ENCODE data around the gene HTRA1. TPM values are rescaled to one million over a fixed set of nuclear protein-coding genes. Genes with fewer than 3 reads are reported as not detected.

Gene HTRA1
- total and polyA plus RNA-seq, 4 donors = 261 to 465 (median 355) TPM

DNA sequence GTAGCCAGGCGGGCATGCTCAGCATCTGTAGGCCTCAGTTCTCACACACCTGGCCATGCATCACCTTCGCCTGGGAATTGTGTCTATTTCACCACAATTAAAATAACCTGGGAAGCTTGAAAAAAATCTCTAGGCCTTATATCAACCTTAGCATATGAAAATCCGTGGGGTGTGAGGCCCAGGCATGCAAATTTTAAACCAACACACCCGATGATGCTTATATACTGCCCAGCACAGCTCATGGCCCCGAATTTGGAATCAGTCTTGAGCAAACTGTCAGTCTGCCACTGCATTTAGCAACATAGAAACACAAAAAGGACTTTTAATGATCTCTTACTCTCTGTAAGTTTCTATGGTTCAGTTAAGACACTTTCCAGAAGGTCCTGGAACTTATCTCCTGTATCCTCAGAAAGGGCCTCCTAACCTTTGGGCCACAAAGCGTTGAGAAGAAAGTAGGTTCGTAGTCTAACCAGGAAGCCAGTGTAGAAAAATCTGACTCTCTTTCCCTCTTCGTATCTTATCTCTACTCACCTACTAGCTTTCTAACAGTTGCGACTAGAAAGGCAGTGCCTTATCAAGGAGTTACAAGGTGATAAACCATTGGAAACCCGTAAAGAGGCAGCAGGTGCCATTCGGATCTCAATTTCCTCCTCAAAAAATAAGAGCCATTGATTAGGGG lies 87.2 kb downstream of the HTRA1 start:
- Histone ChIP-seq H3K27ac (ENCODE audit: low read depth in 1 of 2, low read length in 2 of 2) (no peak overlapping the region), H3K27me3 (ENCODE audit: control insufficient read depth in 1 of 2, insufficient read depth in 2 of 2, low read length in 1 of 2) (no peaks in the 10 kb centered on the region), H3K36me3 (ENCODE audit: control insufficient read depth in 1 of 2, insufficient read depth in 2 of 2, low read length in 1 of 2) (no peaks in the 10 kb centered on the region), H3K4me1 (ENCODE audit: control insufficient read depth in 1 of 2, insufficient read depth in 2 of 2, low read length in 2 of 2) (no peaks in the 10 kb centered on the region), H3K4me3 (ENCODE audit: low read length in 2 of 2) (no peak overlapping the region), H3K9me3 (ENCODE audit: control insufficient read depth, low read length) (no peaks in the 10 kb centered on the region)
- ATAC-seq (ENCODE audit: low FRiP score) (no peak), DNase-seq (no peak)
- intact Hi-C loops (cut with DNase I) = no loop called here
- WGBS, 2 donors = 90% methylated on average over 11 of the region's 11 CpGs

DNA sequence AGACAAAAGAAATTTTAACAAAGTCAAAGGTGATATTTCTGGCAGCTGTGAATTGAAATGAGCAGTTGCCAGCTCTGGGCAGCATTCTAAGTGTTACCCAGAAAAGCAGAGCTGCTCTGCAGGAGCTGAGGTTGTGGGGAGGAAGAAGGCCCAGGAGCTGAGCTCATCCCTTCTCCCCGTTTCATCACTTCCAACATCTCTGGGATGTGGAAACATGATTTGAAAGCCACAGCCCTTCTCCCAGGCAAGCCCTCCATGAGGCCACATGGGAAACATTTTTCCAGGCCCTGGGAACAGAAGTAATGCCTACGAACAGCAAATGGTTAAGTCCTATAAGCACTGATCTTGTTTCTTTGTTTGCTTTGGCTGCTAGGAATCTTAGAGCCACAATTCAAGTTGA lies 88.3 kb downstream of the HTRA1 start:
- H3K9me3 ChIP-seq (ENCODE audit: control insufficient read depth, low read length) = no peaks in the 10 kb centered on the region
- no peak for DNase-seq
- H3K4me3 ChIP-seq (ENCODE audit: low read length in 2 of 2) = no peak overlapping the region
- H3K27ac ChIP-seq (ENCODE audit: low read depth in 1 of 2, low read length in 2 of 2) = no peak overlapping the region
- no peak for ATAC-seq (ENCODE audit: low FRiP score)
- no peaks in the 10 kb centered on the region for H3K4me1 ChIP-seq (ENCODE audit: control insufficient read depth in 1 of 2, insufficient read depth in 2 of 2, low read length in 2 of 2)
- 81 to 93% methylated on average over 2 of the region's 2 CpGs for WGBS, 2 donors
- no peaks in the 10 kb centered on the region for H3K27me3 ChIP-seq (ENCODE audit: control insufficient read depth in 1 of 2, insufficient read depth in 2 of 2, low read length in 1 of 2)
- H3K36me3 ChIP-seq (ENCODE audit: control insufficient read depth in 1 of 2, insufficient read depth in 2 of 2, low read length in 1 of 2) = no peaks in the 10 kb centered on the region
- intact Hi-C loops (cut with DNase I) = no loop called here

DNA sequence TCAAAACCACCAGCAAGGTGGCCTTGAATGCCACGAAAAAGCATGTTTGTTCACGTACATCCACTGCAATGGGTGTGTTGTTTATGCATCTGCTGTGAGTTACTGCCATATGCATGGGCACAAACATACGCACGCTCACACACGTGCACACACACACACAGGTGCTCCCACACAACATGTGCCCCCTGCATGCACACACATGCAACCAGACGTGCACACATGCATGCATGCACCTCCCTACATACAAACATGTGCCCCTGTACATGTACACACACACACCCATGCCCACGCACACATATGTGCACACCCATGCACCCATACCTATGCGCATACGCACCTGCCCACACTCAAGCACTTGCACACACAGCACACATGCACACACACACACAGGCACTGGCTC lies 89.1 kb downstream of the HTRA1 start:
- intact Hi-C loops (cut with DNase I) = no loop called here
- DNase-seq = no peak

DNA sequence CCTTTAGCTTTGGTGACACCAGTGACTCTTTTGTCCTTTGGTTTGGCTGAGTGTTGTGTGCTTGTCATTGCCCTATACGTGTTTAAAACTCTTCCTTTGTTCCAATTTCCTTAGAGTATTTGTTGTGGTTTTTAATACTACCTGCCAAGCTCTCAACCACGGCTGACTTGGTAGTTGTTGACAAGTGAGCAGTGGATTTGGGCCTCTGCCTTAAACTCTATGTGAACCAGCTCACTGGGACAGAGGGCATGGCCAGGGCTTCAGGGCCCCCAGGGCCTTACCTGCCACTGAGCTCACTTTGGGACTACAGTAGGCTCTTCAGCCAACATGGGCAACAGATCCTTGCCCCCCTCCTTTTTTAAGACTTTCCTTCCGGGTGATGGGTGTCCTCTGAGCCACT lies 89.6 kb downstream of the HTRA1 start:
- no peaks in the 10 kb centered on the region for H3K36me3 ChIP-seq (ENCODE audit: control insufficient read depth in 1 of 2, insufficient read depth in 2 of 2, low read length in 1 of 2)
- intact Hi-C loops (cut with DNase I) = no loop called here
- DNase-seq = no peak
- no peaks in the 10 kb centered on the region for H3K27me3 ChIP-seq (ENCODE audit: control insufficient read depth in 1 of 2, insufficient read depth in 2 of 2, low read length in 1 of 2)
- no peak overlapping the region for H3K4me3 ChIP-seq (ENCODE audit: low read length in 2 of 2)
- H3K27ac ChIP-seq (ENCODE audit: low read depth in 1 of 2, low read length in 2 of 2) = no peak overlapping the region
- H3K4me1 ChIP-seq (ENCODE audit: control insufficient read depth in 1 of 2, insufficient read depth in 2 of 2, low read length in 2 of 2) = no peaks in the 10 kb centered on the region
- no peak for ATAC-seq (ENCODE audit: low FRiP score)
- H3K9me3 ChIP-seq (ENCODE audit: control insufficient read depth, low read length) = no peaks in the 10 kb centered on the region
- WGBS, 2 donors = 50 to 52% methylated on average over 3 of the region's 3 CpGs

More for the DNA sequence above, 89.1 kb downstream of the HTRA1 start:
- no peaks in the 10 kb centered on the region for H3K27me3 ChIP-seq (ENCODE audit: control insufficient read depth in 1 of 2, insufficient read depth in 2 of 2, low read length in 1 of 2)
- no peak overlapping the region for H3K4me3 ChIP-seq (ENCODE audit: low read length in 2 of 2)
- no peaks in the 10 kb centered on the region for H3K36me3 ChIP-seq (ENCODE audit: control insufficient read depth in 1 of 2, insufficient read depth in 2 of 2, low read length in 1 of 2)
- no peaks in the 10 kb centered on the region for H3K4me1 ChIP-seq (ENCODE audit: control insufficient read depth in 1 of 2, insufficient read depth in 2 of 2, low read length in 2 of 2)
- no peaks in the 10 kb centered on the region for H3K9me3 ChIP-seq (ENCODE audit: control insufficient read depth, low read length)
- 96 to 98% methylated on average over 9 of the region's 9 CpGs for WGBS, 2 donors
- H3K27ac ChIP-seq (ENCODE audit: low read depth in 1 of 2, low read length in 2 of 2) = no peak overlapping the region
- ATAC-seq (ENCODE audit: low FRiP score) = no peak

DNA sequence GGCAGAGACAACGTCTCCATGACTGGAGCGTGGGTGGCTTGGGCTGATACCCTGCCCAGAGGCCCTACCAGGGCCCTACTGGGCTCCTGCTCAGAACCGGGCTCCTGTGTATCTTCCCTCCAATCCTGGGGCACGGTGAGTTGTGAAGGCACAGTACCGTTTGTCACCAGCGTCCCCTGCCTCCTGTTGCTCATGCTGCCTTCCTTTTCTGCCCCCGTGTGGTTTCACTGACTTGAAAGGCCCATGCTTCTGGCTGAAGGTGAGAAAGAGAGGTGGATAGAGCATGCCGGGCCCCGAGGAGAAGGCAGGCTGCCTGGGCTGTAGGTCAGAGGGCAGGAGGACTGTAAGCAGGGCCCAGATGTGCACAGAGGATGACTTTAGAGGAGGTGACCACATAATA lies 90.1 kb downstream of the HTRA1 start:
- intact Hi-C loops (cut with DNase I) = no loop called here
- no peaks in the 10 kb centered on the region for H3K9me3 ChIP-seq (ENCODE audit: control insufficient read depth, low read length)
- H3K27me3 ChIP-seq (ENCODE audit: control insufficient read depth in 1 of 2, insufficient read depth in 2 of 2, low read length in 1 of 2) = no peaks in the 10 kb centered on the region
- DNase-seq (no peak), ATAC-seq (ENCODE audit: low FRiP score) (no peak)
- H3K4me1 ChIP-seq (ENCODE audit: control insufficient read depth in 1 of 2, insufficient read depth in 2 of 2, low read length in 2 of 2) = no peaks in the 10 kb centered on the region
- no peak overlapping the region for H3K4me3 ChIP-seq (ENCODE audit: low read length in 2 of 2)
- no peak overlapping the region for H3K27ac ChIP-seq (ENCODE audit: low read depth in 1 of 2, low read length in 2 of 2)
- no peaks in the 10 kb centered on the region for H3K36me3 ChIP-seq (ENCODE audit: control insufficient read depth in 1 of 2, insufficient read depth in 2 of 2, low read length in 1 of 2)
- WGBS, 2 donors = 71 to 72% methylated on average over 9 of the region's 9 CpGs

DNA sequence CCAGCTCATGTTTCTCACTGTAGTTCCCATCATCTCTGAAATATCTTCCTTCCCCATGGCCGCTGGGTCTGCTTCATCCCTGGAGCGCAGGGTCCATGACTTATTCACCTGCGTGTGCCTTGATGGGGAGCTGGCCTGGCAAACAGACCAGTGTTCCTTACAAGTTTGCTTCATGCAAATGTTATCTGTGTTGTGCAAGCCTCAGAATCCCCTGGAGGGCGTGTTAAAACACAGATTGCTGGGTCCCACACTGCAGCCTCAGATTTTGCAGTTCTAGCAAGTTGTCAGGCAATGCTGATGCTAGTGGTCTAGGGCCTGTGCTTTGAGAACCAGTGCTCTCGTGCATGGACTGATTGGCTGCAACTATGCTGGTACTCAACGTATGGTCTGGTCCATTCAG lies 92.0 kb downstream of the HTRA1 start:
- H3K4me3 ChIP-seq (ENCODE audit: low read length in 2 of 2) = no peak overlapping the region
- H3K36me3 ChIP-seq (ENCODE audit: control insufficient read depth in 1 of 2, insufficient read depth in 2 of 2, low read length in 1 of 2) = no peaks in the 10 kb centered on the region
- no peaks in the 10 kb centered on the region for H3K9me3 ChIP-seq (ENCODE audit: control insufficient read depth, low read length)
- no peak overlapping the region for H3K27ac ChIP-seq (ENCODE audit: low read depth in 1 of 2, low read length in 2 of 2)
- no peaks in the 10 kb centered on the region for H3K4me1 ChIP-seq (ENCODE audit: control insufficient read depth in 1 of 2, insufficient read depth in 2 of 2, low read length in 2 of 2)
- intact Hi-C loops (cut with DNase I) = no loop called here
- WGBS, 2 donors = 94% methylated on average over 6 of the region's 6 CpGs
- DNase-seq (no peak), ATAC-seq (ENCODE audit: low FRiP score) (no peak)
- H3K27me3 ChIP-seq (ENCODE audit: control insufficient read depth in 1 of 2, insufficient read depth in 2 of 2, low read length in 1 of 2) = no peaks in the 10 kb centered on the region

DNA sequence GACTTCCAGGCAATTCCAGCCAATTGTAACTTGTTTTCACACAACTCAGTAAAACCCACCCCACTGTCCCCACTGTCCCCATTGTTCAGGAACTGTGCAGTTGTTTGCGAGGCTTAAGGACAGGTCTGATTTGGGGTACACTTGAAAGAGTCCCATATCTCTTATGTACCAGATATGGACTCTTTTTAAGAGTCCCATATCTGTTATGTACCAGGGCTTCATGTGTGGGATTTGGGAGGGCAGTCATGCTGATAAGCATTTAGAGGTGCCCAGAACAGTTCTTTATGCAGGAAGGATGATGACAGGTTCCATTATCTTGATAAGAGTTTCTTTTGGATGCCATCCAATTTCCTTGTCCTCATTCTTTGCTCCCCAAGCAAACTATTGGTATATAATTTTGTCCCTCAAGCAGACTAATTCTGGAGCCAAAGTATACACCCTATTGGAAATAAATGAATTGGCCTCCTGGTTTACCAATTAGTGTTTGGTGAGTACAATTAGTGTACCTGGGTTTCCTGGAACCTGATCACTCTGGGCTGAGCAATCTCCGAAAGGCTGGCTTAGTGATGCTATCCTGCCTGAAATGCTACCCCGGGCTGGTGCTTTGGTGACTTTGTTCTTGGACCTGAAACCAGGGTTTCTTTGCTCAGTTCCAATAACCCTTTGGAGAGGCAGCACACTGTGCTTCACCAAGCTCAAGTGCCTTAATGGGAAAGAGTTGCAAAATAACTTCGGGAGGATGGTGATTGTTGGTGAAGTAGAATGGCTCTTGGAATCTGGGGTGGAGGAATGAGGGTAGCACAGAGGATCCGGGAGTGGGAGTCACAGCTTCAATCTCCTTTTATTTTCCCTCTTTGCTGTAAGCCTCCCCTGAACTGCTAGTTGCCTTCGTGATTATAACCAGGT lies 93.0 kb downstream of the HTRA1 start:
- 86 to 88% methylated on average over 6 of the region's 6 CpGs for WGBS, 2 donors
- H3K27me3 ChIP-seq (ENCODE audit: control insufficient read depth in 1 of 2, insufficient read depth in 2 of 2, low read length in 1 of 2) = no peaks in the 10 kb centered on the region
- intact Hi-C loops (cut with DNase I) = no loop called here
- no peaks in the 10 kb centered on the region for H3K9me3 ChIP-seq (ENCODE audit: control insufficient read depth, low read length)
- no peaks in the 10 kb centered on the region for H3K36me3 ChIP-seq (ENCODE audit: control insufficient read depth in 1 of 2, insufficient read depth in 2 of 2, low read length in 1 of 2)
- no peaks in the 10 kb centered on the region for H3K4me1 ChIP-seq (ENCODE audit: control insufficient read depth in 1 of 2, insufficient read depth in 2 of 2, low read length in 2 of 2)
- no peak overlapping the region for H3K27ac ChIP-seq (ENCODE audit: low read depth in 1 of 2, low read length in 2 of 2)
- DNase-seq (no peak), ATAC-seq (ENCODE audit: low FRiP score) (no peak)
- no peak overlapping the region for H3K4me3 ChIP-seq (ENCODE audit: low read length in 2 of 2)

DNA sequence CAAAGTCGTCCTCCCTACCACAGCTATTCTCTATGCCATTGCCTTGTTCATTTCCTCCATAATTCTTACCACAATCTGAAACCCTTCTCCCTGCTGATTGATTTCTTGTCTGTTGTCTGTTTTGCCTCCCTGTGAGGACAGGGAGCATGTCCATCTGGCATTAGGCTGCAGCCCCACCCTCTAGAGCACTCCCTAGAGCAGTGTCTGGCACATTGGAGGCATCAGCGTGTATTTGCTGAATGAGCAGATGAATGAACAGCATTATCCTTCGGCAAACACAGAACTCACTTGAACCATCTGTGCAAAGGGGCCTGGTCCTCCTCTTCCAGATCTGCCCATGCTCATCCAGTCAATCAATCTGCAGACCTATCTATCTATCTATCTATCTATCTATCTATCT lies 94.1 kb downstream of the HTRA1 start:
- no peaks in the 10 kb centered on the region for H3K36me3 ChIP-seq (ENCODE audit: control insufficient read depth in 1 of 2, insufficient read depth in 2 of 2, low read length in 1 of 2)
- 99 to 100% methylated on average over 3 of the region's 3 CpGs for WGBS, 2 donors
- H3K27ac ChIP-seq (ENCODE audit: low read depth in 1 of 2, low read length in 2 of 2) = no peak overlapping the region
- no peak overlapping the region for H3K4me3 ChIP-seq (ENCODE audit: low read length in 2 of 2)
- intact Hi-C loops (cut with DNase I) = no loop called here
- ATAC-seq (ENCODE audit: low FRiP score) (no peak), DNase-seq (no peak)
- no peaks in the 10 kb centered on the region for H3K9me3 ChIP-seq (ENCODE audit: control insufficient read depth, low read length)
- no peaks in the 10 kb centered on the region for H3K27me3 ChIP-seq (ENCODE audit: control insufficient read depth in 1 of 2, insufficient read depth in 2 of 2, low read length in 1 of 2)
- no peaks in the 10 kb centered on the region for H3K4me1 ChIP-seq (ENCODE audit: control insufficient read depth in 1 of 2, insufficient read depth in 2 of 2, low read length in 2 of 2)

DNA sequence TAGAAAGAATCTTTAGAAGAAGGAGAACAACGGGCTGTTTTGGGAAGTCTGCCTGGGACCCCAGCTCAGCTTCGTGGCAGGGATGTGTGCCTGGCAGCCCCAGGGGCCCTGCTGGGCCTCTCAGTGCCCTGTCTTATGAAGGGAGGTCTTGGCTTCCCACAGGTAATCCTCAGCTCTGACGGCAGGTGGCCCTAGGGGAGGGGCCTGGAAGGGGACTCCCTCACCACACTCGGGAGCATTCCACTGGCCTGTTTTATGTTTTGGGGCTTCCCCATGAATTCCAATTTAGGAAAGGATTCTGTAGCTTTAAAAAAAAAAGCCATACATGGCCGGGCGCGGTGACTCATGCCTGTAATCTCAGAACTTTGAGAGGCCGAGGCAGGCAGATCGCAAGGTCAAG lies 96.2 kb downstream of the HTRA1 start:
- no peak overlapping the region for H3K4me3 ChIP-seq (ENCODE audit: low read length in 2 of 2)
- DNase-seq = no peak
- H3K27ac ChIP-seq (ENCODE audit: low read depth in 1 of 2, low read length in 2 of 2) = no peak overlapping the region
- H3K27me3 ChIP-seq (ENCODE audit: control insufficient read depth in 1 of 2, insufficient read depth in 2 of 2, low read length in 1 of 2) = no peaks in the 10 kb centered on the region
- no peak for ATAC-seq (ENCODE audit: low FRiP score)
- H3K4me1 ChIP-seq (ENCODE audit: control insufficient read depth in 1 of 2, insufficient read depth in 2 of 2, low read length in 2 of 2) = no peaks in the 10 kb centered on the region
- H3K9me3 ChIP-seq (ENCODE audit: control insufficient read depth, low read length) = no peaks in the 10 kb centered on the region
- WGBS, 2 donors = 41 to 44% methylated on average over 9 of the region's 9 CpGs
- intact Hi-C loops (cut with DNase I) = no loop called here
- no peaks in the 10 kb centered on the region for H3K36me3 ChIP-seq (ENCODE audit: control insufficient read depth in 1 of 2, insufficient read depth in 2 of 2, low read length in 1 of 2)
